HepG2 (cell line): ENCODE results near the gene CCNQ. TPM values are rescaled to one million over a fixed set of nuclear protein-coding genes. Genes with fewer than 3 reads are reported as not detected.

Source experiments
- ATAC-seq: fragments of 200-7000 bp; cut with Tn5 transposase; 3 replicates; pipeline ENCODE4 v1.9.1; 2020; ENCODE audit warnings: mild to moderate bottlenecking, moderate library complexity
- BruUV-seq: library from RNA; stranded (reverse); fragments of 400-500 nt; replicated peaks from 2 replicates; lab custom pipeline; 2021; lab: Mats Ljungman, UMichigan
- CTCF ChIA-PET: fragments of 300-600 bp; formaldehyde crosslinking; extraction: SDS; loops from one replicate; lab custom pipeline; 2021; ENCODE audit warnings: low total read pairs, inconsistent platforms, low intra/inter-chr PET ratio; lab: Yijun Ruan, JAX
- POLR2A ChIA-PET: fragments of 350-600 bp; sonication (Branson Sonifier 250); formaldehyde crosslinking; loops from one replicate; lab custom pipeline; 2020; ENCODE audit warnings: antibody characterized with exemption, inconsistent platforms; lab: Yijun Ruan, JAX
- DNase-seq: peaks from one replicate; pipeline ENCODE4 v3.0.0-alpha.2; 2015; ENCODE audit warnings: low spot score
- FAIRE-seq: peaks from 3 replicates; lab custom pipeline; 2011; peaks lifted over from hg19 to GRCh38; lab: Jason Lieb, UNC
- H2AFZ ChIP-seq: one replicate; pipeline ENCODE4 v1.6.1; 2011; ENCODE audit warnings: low read length, inconsistent platforms
- H3K27ac ChIP-seq: fragments of 300-600 bp; 3 replicates; pipeline ENCODE4 v1.8.0; 2011; ENCODE audit warnings: mixed run types, mild to moderate bottlenecking, mixed read lengths, low read length, inconsistent platforms; ENCODE audit not compliant: insufficient read depth; ENCODE audit errors: extremely low read length
- H3K27me3 ChIP-seq, 2 experiments: fragments of 200-600 bp in 1 of 2; 2 replicates in 1 of 2; 3 replicates in 1 of 2; pipeline versions ENCODE4 v1.6.0 to v1.8.0; 2011; ENCODE audit warnings: low read length in 2 of 2, mild to moderate bottlenecking in 2 of 2, moderate library complexity in 2 of 2, inconsistent platforms in 1 of 2; ENCODE audit not compliant: insufficient read depth in 2 of 2, control insufficient read depth in 1 of 2
- H3K36me3 ChIP-seq, 2 experiments: fragments of 200-600 bp in 1 of 2; replicated peaks in 1 of 2; 2 replicates in 1 of 2; 3 replicates in 1 of 2; pipeline versions ENCODE4 v1.5.1 to v1.8.0; 2011; ENCODE audit warnings: low read length in 2 of 2, inconsistent platforms in 1 of 2; ENCODE audit not compliant: insufficient read depth in 2 of 2, control insufficient read depth in 1 of 2
- H3K4me1 ChIP-seq: 2 replicates; pipeline ENCODE4 v1.5.1; 2012; ENCODE audit warnings: low read length, inconsistent platforms; ENCODE audit not compliant: insufficient read depth
- H3K4me2 ChIP-seq: 2 replicates; pipeline ENCODE4 v1.6.0; 2011; ENCODE audit warnings: low read depth, low read length, inconsistent platforms
- H3K4me3 ChIP-seq, 3 experiments: fragments of 200-600 bp in 1 of 3; sonication (generic), shearing (Covaris generic) in 1 of 3; replicated peaks in 1 of 3; 2 replicates each; pipeline ENCODE4 v1.5.1; 2011 to 2016; ENCODE audit warnings: low read length in 3 of 3, inconsistent platforms in 2 of 3, low read depth in 2 of 3, mild to moderate bottlenecking in 2 of 3, control low read depth in 1 of 3, mixed read lengths in 1 of 3; ENCODE audit not compliant: insufficient read depth in 1 of 3
- H3K79me2 ChIP-seq: one replicate; pipeline ENCODE4 v1.6.1; 2011; ENCODE audit warnings: low read length, inconsistent platforms; ENCODE audit not compliant: insufficient read depth
- H3K9ac ChIP-seq: 2 replicates; pipeline ENCODE4 v1.6.0; 2011; ENCODE audit warnings: mild to moderate bottlenecking, low read depth, low read length, inconsistent platforms; ENCODE audit not compliant: insufficient read depth
- H3K9me3 ChIP-seq: 2 replicates; pipeline ENCODE4 v1.5.1; 2012; ENCODE audit warnings: mild to moderate bottlenecking, low read length
- H4K20me1 ChIP-seq: 2 replicates; pipeline ENCODE4 v1.6.0; 2011; ENCODE audit warnings: inconsistent platforms, mild to moderate bottlenecking, low read length, moderate library complexity; ENCODE audit not compliant: insufficient read depth
- JDP2 ChIP-seq: sonication (generic); formaldehyde crosslinking; IDR thresholded peaks from 2 replicates; pipeline ENCODE4 v1.8.1; 2022; ENCODE audit warnings: missing genetic modification reagents, borderline replicate concordance
- REXO4 ChIP-seq: sonication (generic); formaldehyde crosslinking; IDR thresholded peaks from 2 replicates; pipeline ENCODE4 v1.8.0; 2022; ENCODE audit warnings: missing genetic modification reagents, mild to moderate bottlenecking, borderline replicate concordance
- TMF1 ChIP-seq: sonication (generic); formaldehyde crosslinking; IDR thresholded peaks from 2 replicates; pipeline ENCODE4 v1.8.1; 2022; ENCODE audit warnings: low read depth, missing genetic modification reagents
- ZBTB38 ChIP-seq: sonication (generic); formaldehyde crosslinking; IDR thresholded peaks from 2 replicates; pipeline ENCODE4 v1.5.1; 2020; ENCODE audit warnings: mild to moderate bottlenecking, missing genetic modification reagents
- ZFYVE20 ChIP-seq: sonication (generic); formaldehyde crosslinking; IDR thresholded peaks from 2 replicates; pipeline ENCODE4 v1.8.0; 2023; ENCODE audit warnings: low read depth, mild to moderate bottlenecking, moderate library complexity, missing genetic modification reagents, borderline replicate concordance
- ZNF224 ChIP-seq: sonication (generic); formaldehyde crosslinking; IDR thresholded peaks from 2 replicates; pipeline ENCODE4 v1.5.0; 2020; ENCODE audit warnings: mild to moderate bottlenecking, missing genetic modification reagents
- ZNF329 ChIP-seq: sonication (generic); formaldehyde crosslinking; IDR thresholded peaks from 2 replicates; pipeline ENCODE4 v1.9.0; 2021; ENCODE audit warnings: low read depth, mild to moderate bottlenecking, missing genetic modification reagents
- ZNF891 ChIP-seq: sonication (generic); formaldehyde crosslinking; IDR thresholded peaks from 2 replicates; pipeline ENCODE4 v1.5.0; 2020; ENCODE audit warnings: mild to moderate bottlenecking, missing genetic modification reagents
- WGBS: methylation state at CpG from one replicate; pipeline ENCODE4 v1.1.6; 2017; ENCODE audit warnings: low lambda C conversion rate; 5-methylcytosine and 5-hydroxymethylcytosine counted together
- in situ Hi-C: cut with HindIII; loops from 2 replicates; pipeline ENCODE4 v1.10.0; 2017; ENCODE audit warnings: low pct_unique_long_range_greater_than_20kb; ENCODE audit not compliant: extremely low pct_ligation_motif_present
- intact Hi-C: fragments of 100-400 bp; cut with micrococcal nuclease; formaldehyde crosslinking; loops from one replicate; pipeline ENCODE4 v1.10.0; 2022; ENCODE audit not compliant: unreplicated experiment
- polyA plus RNA-seq, 8 experiments: library from polyadenylated mRNA; depleted of rRNA in 3 of 8; stranded (reverse) in 7 of 8; unstranded in 1 of 8; fragments of >200 nt; fragmentation: Illumina TruSeq in 4 of 8; extraction: Trizol in 4 of 8; gene quantifications; 2 replicates each; pipeline versions ENCODE4 v1.2.1 to v1.2.3, GENCODE V29; 2011 to 2016; ENCODE audit warnings: low read depth in 4 of 8, missing spikeins in 1 of 8, mixed read lengths in 1 of 8; ENCODE audit not compliant: insufficient read depth in 1 of 8
- total RNA-seq, 5 experiments: library from RNA; depleted of rRNA; stranded (reverse); fragments of >200 nt; fragmentation: Illumina TruSeq; extraction: Trizol; gene quantifications; 2 replicates each; pipeline ENCODE4 v1.2.3, GENCODE V29; 2016; ENCODE audit warnings: low read depth in 1 of 5
- TF ChIP-seq, protein P1 (sequence below): sonication (generic); formaldehyde crosslinking; IDR thresholded peaks from 2 replicates; pipeline ENCODE4 v1.5.1; 2020; ENCODE audit warnings: missing genetic modification reagents, mild to moderate bottlenecking, borderline replicate concordance
- TF ChIP-seq, protein P2 (sequence below): sonication (generic); formaldehyde crosslinking; IDR thresholded peaks from 2 replicates; pipeline ENCODE4 v1.5.0; 2020; ENCODE audit warnings: missing genetic modification reagents
- TF ChIP-seq, protein P3 (sequence below): sonication (generic); formaldehyde crosslinking; IDR thresholded peaks from 2 replicates; pipeline ENCODE4 v1.5.0; 2020; ENCODE audit warnings: missing genetic modification reagents
- TF ChIP-seq, protein P4 (sequence below): sonication (generic); formaldehyde crosslinking; IDR thresholded peaks from 2 replicates; pipeline ENCODE4 v1.4.0; 2020; ENCODE audit warnings: mild to moderate bottlenecking, low read depth, missing genetic modification reagents
- TF ChIP-seq, protein P5 (sequence below): sonication (generic); formaldehyde crosslinking; IDR thresholded peaks from 2 replicates; pipeline ENCODE4 v1.5.1; 2020; ENCODE audit warnings: mild to moderate bottlenecking, missing genetic modification reagents, borderline replicate concordance

The CCNQ gene
- total and polyA plus RNA-seq, 2 of the 13 experiments (the other 11 are each of a cell fraction or from before 2014, with no cell fraction given): 15.0 to 25.5 TPM

DNA sequence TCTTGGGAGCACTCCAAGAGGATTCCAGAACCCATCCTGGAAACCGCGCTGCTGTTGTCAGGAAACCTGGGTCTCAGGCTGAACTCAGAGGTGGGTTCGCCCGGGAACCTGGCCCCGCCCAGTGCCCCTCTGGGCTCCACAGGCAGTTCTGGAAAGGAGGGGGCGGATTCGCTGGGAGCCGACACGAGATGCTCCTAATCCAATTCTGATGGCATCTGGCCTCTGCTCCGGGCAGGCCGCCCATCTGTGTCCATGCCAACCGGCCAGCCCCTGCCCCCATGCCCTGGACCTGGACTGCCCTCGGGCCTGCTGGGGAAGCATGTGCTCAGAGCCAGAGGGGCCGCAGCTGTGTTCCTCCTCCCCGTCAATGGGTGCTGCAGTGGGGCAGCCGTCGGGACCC is 60.5 kb downstream of the CCNQ start:
- intact Hi-C loops (loop anchor here (5.0 kb wide), 1 partner anchor 671 kb away; no protein-coding TSS in a partner anchor), in situ Hi-C loops (no loop called here)
- peaks cover 7 to 56% of the 10 kb centered on the region in 2 experiments; a peak in 4 of 5 replicates for H3K27me3 ChIP-seq
- no peak overlapping the region for H3K9ac ChIP-seq
- H4K20me1 ChIP-seq: no peaks in the 10 kb centered on the region
- no TSS peak for BruUV-seq
- WGBS: no CpG with 5 or more reads among the region's 17 CpGs
- H3K4me2 ChIP-seq: no peak overlapping the region
- FAIRE-seq: no peak
- H3K9me3 ChIP-seq: no peaks in the 10 kb centered on the region
- CTCF ChIA-PET: interaction anchor here (1.7 to 2.9 kb wide), 2 partner anchors 124 to 130 kb away, joined by 7 to 25 read pairs; no protein-coding TSS in a partner anchor
- H3K27ac ChIP-seq: no peak overlapping the region
- no peaks in the 10 kb centered on the region for H3K36me3 ChIP-seq
- H3K4me3 ChIP-seq: no peak overlapping the region
- no peak for DNase-seq
- no peaks in the 10 kb centered on the region for H3K4me1 ChIP-seq
- H2AFZ ChIP-seq: no peak overlapping the region
- no peaks in the 10 kb centered on the region for H3K79me2 ChIP-seq
- no peak for ATAC-seq
- POLR2A ChIA-PET: no interaction called here
- TF ChIP-seq, protein P1, sequence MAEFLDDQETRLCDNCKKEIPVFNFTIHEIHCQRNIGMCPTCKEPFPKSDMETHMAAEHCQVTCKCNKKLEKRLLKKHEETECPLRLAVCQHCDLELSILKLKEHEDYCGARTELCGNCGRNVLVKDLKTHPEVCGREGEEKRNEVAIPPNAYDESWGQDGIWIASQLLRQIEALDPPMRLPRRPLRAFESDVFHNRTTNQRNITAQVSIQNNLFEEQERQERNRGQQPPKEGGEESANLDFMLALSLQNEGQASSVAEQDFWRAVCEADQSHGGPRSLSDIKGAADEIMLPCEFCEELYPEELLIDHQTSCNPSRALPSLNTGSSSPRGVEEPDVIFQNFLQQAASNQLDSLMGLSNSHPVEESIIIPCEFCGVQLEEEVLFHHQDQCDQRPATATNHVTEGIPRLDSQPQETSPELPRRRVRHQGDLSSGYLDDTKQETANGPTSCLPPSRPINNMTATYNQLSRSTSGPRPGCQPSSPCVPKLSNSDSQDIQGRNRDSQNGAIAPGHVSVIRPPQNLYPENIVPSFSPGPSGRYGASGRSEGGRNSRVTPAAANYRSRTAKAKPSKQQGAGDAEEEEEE (CRISPR knock-in tag): no peak
- TF ChIP-seq, protein P2, sequence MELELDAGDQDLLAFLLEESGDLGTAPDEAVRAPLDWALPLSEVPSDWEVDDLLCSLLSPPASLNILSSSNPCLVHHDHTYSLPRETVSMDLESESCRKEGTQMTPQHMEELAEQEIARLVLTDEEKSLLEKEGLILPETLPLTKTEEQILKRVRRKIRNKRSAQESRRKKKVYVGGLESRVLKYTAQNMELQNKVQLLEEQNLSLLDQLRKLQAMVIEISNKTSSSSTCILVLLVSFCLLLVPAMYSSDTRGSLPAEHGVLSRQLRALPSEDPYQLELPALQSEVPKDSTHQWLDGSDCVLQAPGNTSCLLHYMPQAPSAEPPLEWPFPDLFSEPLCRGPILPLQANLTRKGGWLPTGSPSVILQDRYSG (CRISPR knock-in tag): no peak
- TF ChIP-seq ZNF224 (CRISPR knock-in tag) (no peak), JDP2 (CRISPR knock-in tag) (no peak), ZBTB38 (no peak), ZFYVE20 (CRISPR knock-in tag) (no peak), REXO4 (CRISPR knock-in tag) (no peak), TMF1 (no peak), ZNF891 (no peak), ZNF329 (no peak)
- TF ChIP-seq, protein P3, sequence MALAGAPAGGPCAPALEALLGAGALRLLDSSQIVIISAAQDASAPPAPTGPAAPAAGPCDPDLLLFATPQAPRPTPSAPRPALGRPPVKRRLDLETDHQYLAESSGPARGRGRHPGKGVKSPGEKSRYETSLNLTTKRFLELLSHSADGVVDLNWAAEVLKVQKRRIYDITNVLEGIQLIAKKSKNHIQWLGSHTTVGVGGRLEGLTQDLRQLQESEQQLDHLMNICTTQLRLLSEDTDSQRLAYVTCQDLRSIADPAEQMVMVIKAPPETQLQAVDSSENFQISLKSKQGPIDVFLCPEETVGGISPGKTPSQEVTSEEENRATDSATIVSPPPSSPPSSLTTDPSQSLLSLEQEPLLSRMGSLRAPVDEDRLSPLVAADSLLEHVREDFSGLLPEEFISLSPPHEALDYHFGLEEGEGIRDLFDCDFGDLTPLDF (CRISPR knock-in tag): no peak
- TF ChIP-seq, protein P4, sequence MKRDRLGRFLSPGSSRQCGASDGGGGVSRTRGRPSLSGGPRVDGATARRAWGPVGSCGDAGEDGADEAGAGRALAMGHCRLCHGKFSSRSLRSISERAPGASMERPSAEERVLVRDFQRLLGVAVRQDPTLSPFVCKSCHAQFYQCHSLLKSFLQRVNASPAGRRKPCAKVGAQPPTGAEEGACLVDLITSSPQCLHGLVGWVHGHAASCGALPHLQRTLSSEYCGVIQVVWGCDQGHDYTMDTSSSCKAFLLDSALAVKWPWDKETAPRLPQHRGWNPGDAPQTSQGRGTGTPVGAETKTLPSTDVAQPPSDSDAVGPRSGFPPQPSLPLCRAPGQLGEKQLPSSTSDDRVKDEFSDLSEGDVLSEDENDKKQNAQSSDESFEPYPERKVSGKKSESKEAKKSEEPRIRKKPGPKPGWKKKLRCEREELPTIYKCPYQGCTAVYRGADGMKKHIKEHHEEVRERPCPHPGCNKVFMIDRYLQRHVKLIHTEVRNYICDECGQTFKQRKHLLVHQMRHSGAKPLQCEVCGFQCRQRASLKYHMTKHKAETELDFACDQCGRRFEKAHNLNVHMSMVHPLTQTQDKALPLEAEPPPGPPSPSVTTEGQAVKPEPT (CRISPR knock-in tag): no peak
- TF ChIP-seq, protein P5, sequence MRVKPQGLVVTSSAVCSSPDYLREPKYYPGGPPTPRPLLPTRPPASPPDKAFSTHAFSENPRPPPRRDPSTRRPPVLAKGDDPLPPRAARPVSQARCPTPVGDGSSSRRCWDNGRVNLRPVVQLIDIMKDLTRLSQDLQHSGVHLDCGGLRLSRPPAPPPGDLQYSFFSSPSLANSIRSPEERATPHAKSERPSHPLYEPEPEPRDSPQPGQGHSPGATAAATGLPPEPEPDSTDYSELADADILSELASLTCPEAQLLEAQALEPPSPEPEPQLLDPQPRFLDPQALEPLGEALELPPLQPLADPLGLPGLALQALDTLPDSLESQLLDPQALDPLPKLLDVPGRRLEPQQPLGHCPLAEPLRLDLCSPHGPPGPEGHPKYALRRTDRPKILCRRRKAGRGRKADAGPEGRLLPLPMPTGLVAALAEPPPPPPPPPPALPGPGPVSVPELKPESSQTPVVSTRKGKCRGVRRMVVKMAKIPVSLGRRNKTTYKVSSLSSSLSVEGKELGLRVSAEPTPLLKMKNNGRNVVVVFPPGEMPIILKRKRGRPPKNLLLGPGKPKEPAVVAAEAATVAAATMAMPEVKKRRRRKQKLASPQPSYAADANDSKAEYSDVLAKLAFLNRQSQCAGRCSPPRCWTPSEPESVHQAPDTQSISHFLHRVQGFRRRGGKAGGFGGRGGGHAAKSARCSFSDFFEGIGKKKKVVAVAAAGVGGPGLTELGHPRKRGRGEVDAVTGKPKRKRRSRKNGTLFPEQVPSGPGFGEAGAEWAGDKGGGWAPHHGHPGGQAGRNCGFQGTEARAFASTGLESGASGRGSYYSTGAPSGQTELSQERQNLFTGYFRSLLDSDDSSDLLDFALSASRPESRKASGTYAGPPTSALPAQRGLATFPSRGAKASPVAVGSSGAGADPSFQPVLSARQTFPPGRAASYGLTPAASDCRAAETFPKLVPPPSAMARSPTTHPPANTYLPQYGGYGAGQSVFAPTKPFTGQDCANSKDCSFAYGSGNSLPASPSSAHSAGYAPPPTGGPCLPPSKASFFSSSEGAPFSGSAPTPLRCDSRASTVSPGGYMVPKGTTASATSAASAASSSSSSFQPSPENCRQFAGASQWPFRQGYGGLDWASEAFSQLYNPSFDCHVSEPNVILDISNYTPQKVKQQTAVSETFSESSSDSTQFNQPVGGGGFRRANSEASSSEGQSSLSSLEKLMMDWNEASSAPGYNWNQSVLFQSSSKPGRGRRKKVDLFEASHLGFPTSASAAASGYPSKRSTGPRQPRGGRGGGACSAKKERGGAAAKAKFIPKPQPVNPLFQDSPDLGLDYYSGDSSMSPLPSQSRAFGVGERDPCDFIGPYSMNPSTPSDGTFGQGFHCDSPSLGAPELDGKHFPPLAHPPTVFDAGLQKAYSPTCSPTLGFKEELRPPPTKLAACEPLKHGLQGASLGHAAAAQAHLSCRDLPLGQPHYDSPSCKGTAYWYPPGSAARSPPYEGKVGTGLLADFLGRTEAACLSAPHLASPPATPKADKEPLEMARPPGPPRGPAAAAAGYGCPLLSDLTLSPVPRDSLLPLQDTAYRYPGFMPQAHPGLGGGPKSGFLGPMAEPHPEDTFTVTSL (CRISPR knock-in tag): no peak
